AG04449 (cell line): ENCODE results near the gene TMEM134.

ENCODE experiments used
- CTCF ChIA-PET: fragments of 350-600 bp; formaldehyde crosslinking; extraction: SDS; loops from one replicate; lab custom pipeline; 2021; ENCODE audit warnings: antibody characterized with exemption; lab: Yijun Ruan, JAX
- POLR2A ChIA-PET: fragments of 400-600, 350-600 bp; formaldehyde crosslinking; extraction: SDS; loops from one replicate; lab custom pipeline; 2020; ENCODE audit warnings: antibody characterized with exemption, inconsistent platforms; lab: Yijun Ruan, JAX
- DNase-seq: peaks from one replicate; pipeline ENCODE4 v3.0.0-alpha.2; 2010; ENCODE audit warnings: low read depth, low spot score
- H3K4me3 ChIP-seq: 2 replicates; pipeline ENCODE4 v1.5.1; 2011; ENCODE audit warnings: low read depth, mild to moderate bottlenecking, control low read depth, low read length
- TF ChIP-seq, protein P1 (sequence below): IDR thresholded peaks from one replicate; pipeline ENCODE4 v1.5.1; 2011; ENCODE audit warnings: mild to moderate bottlenecking, moderate library complexity, low read length, control low read depth, inconsistent platforms; ENCODE audit not compliant: insufficient read depth; ENCODE audit errors: missing control alignments

The TMEM134 gene

DNA sequence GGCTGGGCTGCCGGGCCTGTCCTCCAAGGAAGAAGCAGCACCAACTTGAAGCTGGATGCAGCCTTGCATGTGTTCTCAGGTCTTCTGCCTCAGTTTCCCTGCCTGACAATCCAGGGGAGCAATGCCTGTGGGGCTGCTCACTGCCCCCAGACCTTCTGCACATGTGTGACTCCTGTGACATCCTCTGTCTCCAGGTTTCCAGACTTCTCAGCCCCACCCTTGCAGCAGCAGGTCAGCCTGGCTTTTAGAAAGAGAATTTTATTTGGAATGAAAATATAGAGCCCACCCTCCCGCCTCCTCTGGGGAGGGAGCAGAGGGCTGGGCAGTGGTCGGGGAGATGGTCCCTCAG is 31.3 kb downstream of the TMEM134 start:
- H3K4me3 ChIP-seq, result no peak overlapping the region
- DNase-seq, result no peak
- CTCF ChIA-PET, result interaction anchor here (1.5 to 2.1 kb wide), 2 partner anchors 9 to 37 kb away, joined by 3 to 9 read pairs; partner anchors contain the start of gene RPS6KB2
- TF ChIP-seq, protein P1, sequence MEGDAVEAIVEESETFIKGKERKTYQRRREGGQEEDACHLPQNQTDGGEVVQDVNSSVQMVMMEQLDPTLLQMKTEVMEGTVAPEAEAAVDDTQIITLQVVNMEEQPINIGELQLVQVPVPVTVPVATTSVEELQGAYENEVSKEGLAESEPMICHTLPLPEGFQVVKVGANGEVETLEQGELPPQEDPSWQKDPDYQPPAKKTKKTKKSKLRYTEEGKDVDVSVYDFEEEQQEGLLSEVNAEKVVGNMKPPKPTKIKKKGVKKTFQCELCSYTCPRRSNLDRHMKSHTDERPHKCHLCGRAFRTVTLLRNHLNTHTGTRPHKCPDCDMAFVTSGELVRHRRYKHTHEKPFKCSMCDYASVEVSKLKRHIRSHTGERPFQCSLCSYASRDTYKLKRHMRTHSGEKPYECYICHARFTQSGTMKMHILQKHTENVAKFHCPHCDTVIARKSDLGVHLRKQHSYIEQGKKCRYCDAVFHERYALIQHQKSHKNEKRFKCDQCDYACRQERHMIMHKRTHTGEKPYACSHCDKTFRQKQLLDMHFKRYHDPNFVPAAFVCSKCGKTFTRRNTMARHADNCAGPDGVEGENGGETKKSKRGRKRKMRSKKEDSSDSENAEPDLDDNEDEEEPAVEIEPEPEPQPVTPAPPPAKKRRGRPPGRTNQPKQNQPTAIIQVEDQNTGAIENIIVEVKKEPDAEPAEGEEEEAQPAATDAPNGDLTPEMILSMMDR, result no peak
- POLR2A ChIA-PET, result interaction anchor here (0.6 to 1.2 kb wide), 2 partner anchors 31 to 36 kb away, joined by 3 read pairs; partner anchors contain the start of genes PPP1CA and TMEM134

DNA sequence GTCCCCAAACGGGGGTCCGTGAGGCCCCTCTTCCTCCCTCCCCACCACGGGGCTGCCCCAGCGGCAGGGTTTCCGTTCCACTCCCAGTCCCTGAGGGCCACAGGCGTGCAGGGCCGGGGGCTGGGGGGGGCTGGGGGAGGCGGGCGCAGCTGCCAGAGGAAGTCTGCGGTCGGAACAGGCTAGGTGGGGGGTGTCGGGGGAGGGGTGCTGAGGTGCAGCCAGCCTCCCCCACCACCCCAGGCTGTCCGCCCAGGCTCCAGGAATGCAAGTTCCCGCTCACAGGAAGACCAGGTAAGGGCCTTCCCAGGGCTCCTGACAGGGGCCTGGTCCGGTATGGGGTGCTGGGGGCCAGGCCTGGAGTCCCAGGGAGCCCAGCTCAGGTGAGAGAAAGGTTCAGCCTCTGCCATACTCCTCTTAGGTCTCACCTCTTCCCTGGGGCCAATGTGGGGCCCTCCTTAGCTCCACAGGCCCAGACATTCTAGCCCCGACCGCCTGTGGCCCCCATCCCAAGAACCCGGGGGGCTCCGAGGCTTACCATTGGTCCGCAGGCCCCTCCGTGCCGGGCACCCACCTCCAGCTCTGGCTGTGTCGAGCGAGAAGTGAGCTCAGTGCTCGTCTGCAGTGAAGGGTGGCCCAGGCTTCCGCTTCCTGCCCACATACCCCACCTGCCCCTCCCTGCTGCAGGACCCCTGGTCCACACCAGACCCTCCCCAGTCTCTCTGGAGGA is 31.8 kb downstream of the TMEM134 start, which contains the start of gene PTPRCAP:
PTPRCAP (minus strand) TSS at position 601 of the 727 bp plus-strand sequence; CDS start at position 538, 63 bp downstream.
- no peak for DNase-seq
- CTCF ChIA-PET, result interaction anchor here (1.5 kb wide), 1 partner anchor 36 kb away, joined by 3 read pairs; no protein-coding TSS in a partner anchor
- TF ChIP-seq, protein P1, result no peak
- H3K4me3 ChIP-seq, result no peak within 1 kb of the TSS
- POLR2A ChIA-PET, result interaction anchor here (0.6 to 1.2 kb wide), 3 partner anchors 21 to 35 kb away, joined by 3 read pairs; partner anchors contain the start of genes PPP1CA and TMEM134

DNA sequence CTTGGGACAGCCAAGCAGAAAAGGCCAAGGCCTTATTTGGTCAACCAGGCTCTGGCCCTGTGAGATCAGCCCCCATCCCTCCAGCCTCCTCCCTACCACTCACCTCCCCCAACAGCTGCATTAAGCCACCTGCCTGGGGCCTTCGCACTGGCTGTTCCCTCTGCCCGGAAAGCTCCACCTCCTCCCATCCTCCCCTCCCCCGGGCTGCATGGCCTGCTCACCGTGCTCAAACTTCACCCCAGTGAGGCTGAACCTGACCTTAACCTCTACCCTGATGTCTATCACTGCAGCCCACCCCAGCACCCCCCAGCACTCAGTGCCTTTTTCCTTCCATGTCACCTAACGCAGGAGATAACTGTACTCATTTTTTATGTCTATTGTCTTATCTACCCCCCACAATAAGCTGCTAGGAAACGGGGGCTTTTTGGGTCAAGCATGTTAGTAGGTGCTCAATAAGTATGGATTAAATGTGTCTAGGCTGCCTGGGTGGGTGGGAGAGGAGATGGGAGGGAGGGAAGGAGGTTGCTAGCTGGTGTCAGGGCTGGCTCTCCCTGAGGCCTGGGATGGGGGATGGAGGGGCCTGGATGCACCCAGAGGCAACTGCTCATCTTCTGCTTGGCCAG is 32.5 kb downstream of the TMEM134 start:
- TF ChIP-seq, protein P1, result no peak

DNA sequence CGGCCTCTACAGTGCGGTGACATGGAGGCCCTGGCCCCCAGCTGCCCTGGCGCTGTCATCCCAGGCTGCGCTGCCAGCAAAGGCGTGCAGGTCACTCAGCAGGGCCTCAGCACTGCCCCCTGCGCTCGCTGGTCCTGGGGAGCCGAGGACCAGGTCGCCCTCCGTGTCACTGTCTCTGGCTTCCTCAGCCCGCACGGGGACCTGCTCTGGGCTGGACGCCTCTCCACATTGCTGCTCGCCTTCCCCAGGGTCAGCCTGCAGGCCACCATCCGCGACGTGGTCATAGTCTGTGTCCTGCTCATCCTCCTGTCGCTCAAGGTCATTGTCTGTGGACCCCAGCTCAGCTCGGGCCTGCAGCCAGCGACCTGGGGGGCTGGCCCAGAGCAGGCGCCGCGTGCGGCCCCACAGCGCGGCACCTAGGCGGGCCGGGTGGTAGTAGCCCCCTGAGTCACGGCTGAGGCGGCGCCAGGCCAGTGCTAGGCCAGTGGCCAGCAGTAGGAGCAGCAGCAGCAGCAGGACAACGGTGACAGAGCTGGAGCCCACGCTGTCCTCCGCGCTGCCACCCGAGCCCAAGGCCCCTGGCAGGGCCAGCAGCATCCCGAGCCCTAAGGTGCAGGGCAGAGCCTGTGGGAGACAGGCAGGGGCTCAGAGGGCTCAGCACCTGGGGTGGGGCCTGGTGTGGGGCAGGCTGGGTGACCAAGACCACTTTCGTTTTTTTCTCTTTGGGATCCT is 33.2 kb downstream of the TMEM134 start:
- CTCF ChIA-PET, result no interaction called here
- TF ChIP-seq, protein P1, result no peak
- DNase-seq, result no peak
- POLR2A ChIA-PET, result no interaction called here
- no peak overlapping the region for H3K4me3 ChIP-seq

More for the DNA sequence above, 32.5 kb downstream of the TMEM134 start:
- no peak for DNase-seq
- ChIA-PET CTCF (no interaction called here), POLR2A (interaction anchor here (0.6 kb wide), 1 partner anchor 22 kb away, joined by 3 read pairs; no protein-coding TSS in a partner anchor)
- no peak overlapping the region for H3K4me3 ChIP-seq

DNA sequence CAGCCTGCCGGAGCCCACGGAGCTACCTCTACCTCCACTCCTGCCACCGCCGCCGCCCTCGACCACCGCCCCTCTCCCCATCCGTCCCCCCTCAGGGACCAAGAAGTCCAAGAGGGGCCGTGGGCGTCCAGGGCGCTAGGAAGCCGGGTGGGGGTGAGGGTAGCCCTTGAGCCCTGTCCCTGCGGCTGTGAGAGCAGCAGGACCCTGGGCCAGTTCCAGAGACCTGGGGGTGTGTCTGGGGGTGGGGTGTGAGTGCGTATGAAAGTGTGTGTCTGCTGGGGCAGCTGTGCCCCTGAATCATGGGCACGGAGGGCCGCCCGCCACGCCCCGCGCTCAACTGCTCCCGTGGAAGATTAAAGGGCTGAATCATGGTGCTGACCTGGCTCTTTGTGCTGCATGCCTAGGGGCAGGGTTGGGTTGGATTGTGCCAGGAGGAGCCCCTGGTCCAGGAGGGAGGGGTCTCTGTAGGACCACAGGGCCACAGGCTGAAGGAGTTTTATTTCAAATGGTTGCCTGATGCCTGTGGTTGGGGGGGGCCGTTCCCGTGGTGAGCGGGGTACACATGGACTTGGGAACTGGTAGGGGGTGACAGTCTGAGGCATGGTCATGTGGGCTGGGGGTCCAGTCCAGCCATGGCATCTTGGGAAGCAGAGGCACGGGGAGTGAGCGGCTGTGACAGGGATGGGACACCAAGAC is 33.9 kb downstream of the TMEM134 start:
- TF ChIP-seq, protein P1, result no peak
- no peak for DNase-seq
- ChIA-PET POLR2A (no interaction called here), CTCF (no interaction called here)
- H3K4me3 ChIP-seq, result no peak overlapping the region
